ENCODE measurements around the gene CD209. TPM values are rescaled to one million over a fixed set of nuclear protein-coding genes. Genes with fewer than 3 reads are reported as not detected.
"Not testable (repeated sequence)": the region's sequence is repeated elsewhere in the genome, so short reads cannot be mapped to it uniquely, and the experiment has no call there.

Gene CD209
- polyA plus RNA-seq, 4 donors, result 0.87 to 6.0 (median 1.7) TPM

DNA sequence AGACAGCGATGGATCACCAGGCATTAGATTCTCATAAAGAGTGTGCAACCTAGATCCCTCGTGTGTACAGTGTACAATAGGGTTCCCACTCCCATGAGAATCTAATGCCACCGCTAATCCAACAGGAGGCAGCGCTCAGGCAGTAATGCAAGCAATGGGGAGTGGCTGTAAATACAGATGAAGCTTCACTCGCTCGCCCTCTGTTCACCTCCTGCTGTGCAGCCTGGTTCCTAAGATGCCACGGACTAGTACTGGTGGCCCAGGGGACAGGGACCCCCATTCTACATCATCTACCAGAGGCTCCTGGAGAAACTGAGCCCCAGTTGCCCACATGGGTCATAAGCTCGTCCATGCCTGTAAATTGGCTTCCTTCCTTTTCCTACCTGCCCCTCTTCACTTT is 23.7 kb upstream of the CD209 start:
- DNase-seq (ENCODE audit: low read depth in 4 of 4, low spot score in 3 of 4), result no peak

DNA sequence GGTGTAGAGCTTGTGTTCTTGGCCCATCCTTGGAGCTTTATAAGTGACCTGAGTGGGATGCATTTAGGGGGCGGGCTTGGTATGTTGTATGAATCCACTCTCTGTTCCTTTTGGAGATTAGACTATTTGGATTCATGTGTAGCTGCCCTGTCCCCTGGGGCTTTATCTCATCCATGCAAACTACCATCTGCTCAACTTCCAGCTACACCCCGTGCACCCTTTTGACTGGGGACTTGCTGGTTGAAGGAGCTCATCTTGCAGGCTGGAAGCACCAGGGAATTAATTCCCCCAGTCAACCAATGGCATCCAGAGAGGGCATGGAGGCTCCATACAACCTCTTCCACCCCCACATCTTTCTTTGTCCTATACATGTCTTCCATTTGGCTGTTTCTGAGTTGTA is 21.8 kb upstream of the CD209 start:
- DNase-seq (ENCODE audit: low read depth in 4 of 4, low spot score in 3 of 4), result no peak

- DNase-seq (ENCODE audit: low read depth in 4 of 4, low spot score in 3 of 4), result no peak
Measured at GRCh38 chr19:7767487-7767886, 20.2 kb upstream of the CD209 start.

DNA sequence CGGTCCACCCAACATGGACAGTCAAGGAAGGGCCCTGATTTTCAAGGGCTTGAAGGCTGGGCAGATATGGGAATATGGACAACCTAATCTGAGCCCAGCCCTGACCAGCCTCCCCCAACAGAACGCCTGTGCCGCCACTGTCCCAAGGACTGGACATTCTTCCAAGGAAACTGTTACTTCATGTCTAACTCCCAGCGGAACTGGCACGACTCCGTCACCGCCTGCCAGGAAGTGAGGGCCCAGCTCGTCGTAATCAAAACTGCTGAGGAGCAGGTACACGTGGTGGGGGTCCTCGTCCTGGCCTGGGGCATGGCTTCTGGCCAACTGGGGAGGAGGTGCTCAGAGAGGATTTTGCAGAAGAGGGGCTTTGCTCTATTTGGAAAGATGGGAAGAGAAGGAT is 19.2 kb upstream of the CD209 start:
- no peak for DNase-seq (ENCODE audit: low read depth in 4 of 4, low spot score in 3 of 4)

DNA sequence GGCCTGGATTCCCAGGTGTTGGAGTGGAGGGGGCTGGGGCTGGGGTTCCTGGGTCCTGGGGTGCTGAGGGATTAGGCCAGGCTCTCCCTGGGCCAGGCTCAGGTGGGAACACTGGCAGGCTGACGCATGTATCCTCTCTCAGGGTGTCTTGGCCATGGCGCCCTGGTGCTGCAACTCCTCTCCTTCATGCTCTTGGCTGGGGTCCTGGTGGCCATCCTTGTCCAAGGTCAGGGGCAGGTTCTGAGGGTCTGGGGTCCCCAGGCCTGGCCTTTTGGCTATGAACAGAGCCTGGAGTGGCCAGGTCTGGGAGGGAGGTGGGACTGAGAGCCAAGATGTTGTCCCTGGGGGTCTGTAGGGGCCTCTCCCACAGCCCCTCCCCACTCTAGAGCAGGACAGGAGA is 17.7 kb upstream of the CD209 start:
- DNase-seq (ENCODE audit: low read depth in 4 of 4, low spot score in 3 of 4), result not testable (repeated sequence)

- not testable (repeated sequence) for DNase-seq (ENCODE audit: low read depth in 4 of 4, low spot score in 3 of 4)
Measured at GRCh38 chr19:7764157-7764556, 16.8 kb upstream of the CD209 start.

DNA sequence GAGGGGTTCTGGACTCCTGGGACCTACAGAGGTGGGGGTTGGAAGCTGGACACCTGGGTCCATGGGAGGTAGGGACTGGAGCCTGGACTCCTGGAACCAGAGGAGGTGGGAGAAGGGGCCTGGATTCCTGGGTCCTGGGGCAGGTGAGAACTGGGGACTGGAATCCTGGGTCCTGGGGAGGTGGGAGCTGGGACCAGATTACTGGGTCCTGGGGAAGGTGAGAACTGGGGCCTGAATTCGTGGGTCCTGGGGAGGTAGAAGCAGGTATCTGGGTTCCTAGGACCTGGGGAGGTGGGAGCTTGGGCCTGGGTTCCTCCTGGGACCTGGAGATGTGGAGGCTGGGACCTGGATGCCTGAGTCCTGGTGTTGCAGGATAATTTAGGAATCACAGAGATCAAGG is 16.4 kb upstream of the CD209 start:
- no peak for DNase-seq (ENCODE audit: low read depth in 4 of 4, low spot score in 3 of 4)

GRCh38 chr19:7762719-7763293 is 15.5 kb upstream of the CD209 start, which contains the start of gene CLEC4M:
Gene CLEC4M, plus strand, starts transcription at chr19:7763243. Its CDS starts 24 bp downstream, at chr19:7763267.
- DNase-seq (ENCODE audit: low read depth in 4 of 4, low spot score in 3 of 4), result no peak

DNA sequence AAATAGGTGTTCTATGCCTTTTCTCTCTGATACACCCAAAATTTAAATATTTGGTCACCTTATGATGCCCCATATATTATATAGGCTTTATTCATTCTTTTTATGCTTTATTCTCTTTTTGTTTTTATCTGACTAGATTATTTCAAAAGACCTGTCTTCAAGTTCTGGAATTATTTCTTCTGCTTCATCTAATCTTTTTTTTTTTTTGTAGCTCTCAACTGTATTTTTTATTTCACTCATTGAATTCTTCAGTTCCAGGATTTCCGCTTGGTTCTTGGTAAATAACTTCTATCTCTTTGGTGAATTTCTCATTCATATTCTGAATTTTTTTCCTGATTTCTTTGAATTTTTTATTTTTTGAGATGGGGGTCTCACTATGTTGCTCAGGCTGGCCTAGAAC is 11.8 kb upstream of the CD209 start:
- DNase-seq (ENCODE audit: low read depth in 4 of 4, low spot score in 3 of 4), result no peak

DNA sequence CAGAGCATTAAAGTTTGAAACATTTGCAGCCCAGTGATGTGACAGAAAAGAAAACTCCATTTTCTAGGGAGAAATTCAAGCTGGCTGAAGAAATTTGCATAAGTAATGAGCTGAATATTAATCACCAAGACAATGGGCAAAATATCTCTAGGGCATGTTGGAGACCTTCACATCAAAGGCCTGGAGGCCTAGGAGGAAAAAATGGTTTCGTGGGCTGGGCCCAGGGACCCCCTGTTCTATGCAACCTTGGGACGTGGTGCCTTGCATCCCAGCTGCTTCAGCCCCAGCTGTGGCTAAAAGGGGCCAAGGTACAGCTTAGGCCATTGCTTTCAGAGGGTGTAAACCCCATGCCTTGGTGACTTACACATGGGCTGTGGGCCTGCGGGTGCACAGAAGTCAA is 10.0 kb upstream of the CD209 start:
- DNase-seq (ENCODE audit: low read depth in 4 of 4, low spot score in 3 of 4), result no peak

DNA sequence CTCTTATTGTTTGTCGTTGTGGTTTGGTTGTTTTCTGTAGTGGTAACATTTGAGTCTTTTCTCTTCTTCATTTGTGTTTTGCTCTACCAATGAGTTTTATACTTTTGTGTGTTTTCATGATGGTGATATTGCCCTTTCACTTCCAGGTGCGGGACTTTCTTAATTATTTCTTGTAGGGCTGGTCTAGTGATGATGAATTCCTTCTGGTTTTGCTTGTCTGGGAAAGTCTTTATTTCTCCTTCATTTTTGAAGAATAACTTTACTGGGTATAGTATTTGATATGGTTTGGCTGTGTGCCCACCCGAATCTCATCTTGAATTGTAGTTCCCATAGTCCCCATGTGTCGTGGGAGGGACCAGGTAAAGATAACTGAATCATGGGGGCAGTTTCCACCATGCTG is 8.9 kb upstream of the CD209 start:
- DNase-seq (ENCODE audit: low read depth in 4 of 4, low spot score in 3 of 4), result no peak

DNA sequence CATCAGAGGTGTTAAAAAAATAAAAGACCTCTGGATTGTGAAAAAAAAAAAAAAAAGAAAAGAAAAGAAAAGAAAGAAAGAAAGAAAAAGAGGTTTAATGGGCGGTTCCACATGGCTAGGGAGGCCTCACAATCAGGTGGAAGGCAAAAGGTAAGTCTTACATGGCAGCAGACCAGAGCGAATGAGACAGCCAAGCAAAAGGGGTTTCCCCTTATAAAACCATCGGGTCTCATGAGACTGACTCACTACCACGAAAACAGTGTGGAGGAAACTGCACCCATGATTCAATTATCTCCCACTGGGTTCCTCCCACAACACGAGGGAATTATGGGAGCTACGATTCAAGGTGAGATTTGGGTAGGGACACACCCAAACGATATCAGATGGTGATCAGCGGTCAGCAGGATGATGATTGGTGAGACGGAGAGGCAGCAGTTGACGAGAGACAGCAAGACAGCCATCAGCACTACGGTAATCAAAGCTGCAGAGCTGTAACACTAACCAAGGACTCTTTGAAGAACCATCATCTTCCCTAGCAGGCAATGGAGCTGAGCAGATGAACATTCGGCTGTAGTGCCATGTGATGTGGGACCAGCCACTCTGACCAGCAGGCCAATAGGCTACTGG is 3.9 kb upstream of the CD209 start:
- DNase-seq (ENCODE audit: low read depth in 4 of 4, low spot score in 3 of 4), result no peak

GRCh38 chr19:7748756-7749155 is 1.4 kb upstream of the CD209 start:
- DNase-seq (ENCODE audit: low read depth in 4 of 4, low spot score in 3 of 4), result peak in 2 of 4 donors; percentile 25 to 39

DNA sequence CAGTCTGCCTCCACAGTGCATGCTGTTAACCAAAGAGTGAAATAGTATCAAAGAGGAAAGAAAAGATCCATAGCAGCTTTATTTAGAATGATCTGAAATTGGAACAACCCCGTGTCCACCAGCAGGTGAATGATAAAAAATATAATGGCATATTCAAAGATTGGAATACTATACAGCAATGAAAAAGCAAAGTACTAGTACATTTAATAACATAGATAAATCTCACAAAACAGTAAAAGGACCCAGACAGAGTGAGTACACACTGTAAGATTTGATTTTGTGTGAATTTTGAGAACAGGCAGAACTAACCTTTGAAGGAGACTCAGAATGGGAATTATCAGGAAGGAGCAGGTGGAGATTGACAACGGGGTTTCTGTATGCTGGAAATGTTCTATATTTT is 837 bp upstream of the CD209 start:
- no peak for DNase-seq (ENCODE audit: low read depth in 4 of 4, low spot score in 3 of 4)

DNA sequence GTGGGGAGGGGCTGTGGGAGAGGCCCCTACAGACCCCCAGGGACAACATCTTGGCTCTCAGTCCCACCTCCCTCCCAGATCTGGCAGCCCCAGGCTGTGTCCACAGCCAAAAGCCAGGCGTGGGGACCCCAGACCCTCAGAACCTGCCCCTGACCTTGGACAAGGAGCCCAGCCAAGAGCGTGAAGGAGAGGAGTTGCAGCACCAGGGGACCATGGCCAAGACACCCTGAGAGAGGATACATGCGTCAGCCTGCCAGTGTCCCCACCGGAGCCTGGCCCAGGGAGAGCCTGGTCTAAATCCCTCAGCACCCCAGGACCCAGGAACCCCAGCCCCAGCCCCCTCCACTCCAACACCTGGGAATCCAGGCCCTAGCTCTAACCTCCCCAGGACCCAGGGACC is 1.0 kb downstream of the CD209 start:
- DNase-seq (ENCODE audit: low read depth in 4 of 4, low spot score in 3 of 4), result not testable (repeated sequence)

- no peak for DNase-seq (ENCODE audit: low read depth in 4 of 4, low spot score in 3 of 4)
Measured at GRCh38 chr19:7744871-7745650, 2.3 kb downstream of the CD209 start.

- DNase-seq (ENCODE audit: low read depth in 4 of 4, low spot score in 3 of 4), result no peak
Measured at GRCh38 chr19:7744199-7744786, 3.0 kb downstream of the CD209 start.

DNA sequence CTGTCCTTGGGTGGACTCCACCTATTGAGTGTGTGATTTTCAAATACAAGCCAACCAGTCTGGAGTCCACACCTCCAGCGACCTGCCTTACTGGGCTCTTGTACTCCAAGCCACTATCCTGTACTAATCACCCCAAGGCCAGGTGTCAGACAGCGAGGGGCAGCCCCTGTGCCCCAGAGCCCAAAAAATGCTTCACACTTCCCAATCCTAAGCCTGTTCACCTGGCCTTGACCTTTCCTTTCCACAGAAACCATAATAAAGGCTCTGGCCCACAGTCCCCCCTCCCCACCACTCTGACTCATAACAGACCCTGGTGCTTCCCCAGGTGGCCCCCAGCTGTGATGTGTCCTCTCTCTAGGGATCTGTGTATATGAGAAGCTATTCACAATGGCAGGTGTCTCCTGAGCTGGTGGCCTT is 3.9 kb downstream of the CD209 start:
- no peak for DNase-seq (ENCODE audit: low read depth in 4 of 4, low spot score in 3 of 4)

DNA sequence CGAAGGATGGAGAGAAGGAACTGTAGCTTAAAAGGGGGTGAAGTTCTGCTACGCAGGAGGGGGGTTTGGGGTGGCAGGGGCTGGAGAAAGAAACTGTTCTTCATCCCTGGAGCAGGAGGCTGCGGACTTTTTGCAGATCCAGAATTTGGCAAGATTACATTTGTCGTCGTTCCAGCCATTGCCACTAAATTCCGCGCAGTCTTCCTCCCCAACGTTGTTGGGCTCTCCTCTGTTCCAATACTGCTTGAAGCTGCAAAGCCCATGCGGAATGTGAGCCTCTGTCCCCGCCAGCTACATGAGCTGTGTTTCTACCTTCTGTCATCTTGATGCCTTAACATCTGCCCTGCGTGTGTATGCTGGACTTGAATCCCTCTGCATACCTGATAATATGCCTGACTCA is 4.3 kb downstream of the CD209 start:
- DNase-seq (ENCODE audit: low read depth in 4 of 4, low spot score in 3 of 4), result no peak

DNA sequence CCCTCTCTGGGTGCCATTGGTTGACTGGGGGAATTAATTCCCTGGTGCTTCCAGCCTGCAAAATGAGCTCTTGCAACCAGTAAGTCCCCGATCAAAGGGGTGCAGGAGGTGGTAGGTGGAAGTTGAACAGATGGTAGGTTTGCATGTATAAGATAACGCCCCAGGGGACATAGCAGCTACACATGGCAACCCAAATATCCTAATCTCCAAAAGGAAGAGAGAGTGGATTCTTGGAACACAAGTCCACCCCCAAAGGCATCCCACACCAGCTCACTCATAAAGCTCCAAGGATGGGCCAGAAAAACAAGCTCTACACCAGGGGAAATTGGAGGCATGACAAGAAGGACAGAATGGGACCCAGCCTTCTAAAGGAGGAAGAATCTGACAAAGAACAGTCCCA is 4.8 kb downstream of the CD209 start:
- no peak for DNase-seq (ENCODE audit: low read depth in 4 of 4, low spot score in 3 of 4)

GRCh38 chr19:7740682-7741054 is 6.7 kb downstream of the CD209 start:
- DNase-seq (ENCODE audit: low read depth in 4 of 4, low spot score in 3 of 4), result no peak
